ENCODE data around the gene LTB4R2.

DNA sequence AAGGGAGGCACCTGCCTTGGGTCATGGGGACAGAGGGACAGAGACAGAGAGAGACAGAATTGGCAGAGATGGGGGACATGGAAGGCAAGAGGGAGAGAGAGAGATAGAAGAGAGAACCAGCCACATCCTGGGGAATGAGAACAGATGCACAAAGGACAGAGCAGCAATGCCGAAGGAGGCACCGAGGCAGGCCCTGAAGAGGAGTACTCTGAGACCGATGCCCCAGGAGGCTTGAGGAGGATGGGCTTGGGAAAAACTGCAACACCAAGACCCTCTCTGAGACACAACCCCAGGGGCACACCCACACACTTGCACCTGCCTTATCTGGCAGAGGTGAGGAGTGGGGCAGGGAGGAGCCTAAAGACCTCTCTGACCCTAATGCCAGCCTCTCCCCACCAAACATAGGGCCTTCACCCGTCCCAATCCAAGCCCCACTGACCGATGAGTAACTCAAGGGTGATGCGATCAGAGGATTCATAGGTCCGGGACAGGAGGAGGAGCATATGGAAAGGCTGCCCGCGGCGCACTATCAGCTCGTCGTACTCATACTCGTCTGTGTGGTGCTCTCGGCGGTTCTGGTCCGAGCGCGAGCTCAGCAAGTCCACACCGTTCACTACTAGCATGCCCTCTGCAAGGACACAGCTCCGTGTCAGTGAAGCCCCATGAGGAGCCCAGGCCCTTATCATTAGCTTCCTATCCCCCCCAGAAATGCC lies 48.5 kb upstream of the LTB4R2 start:
- TF ChIP-seq, protein P1, sequence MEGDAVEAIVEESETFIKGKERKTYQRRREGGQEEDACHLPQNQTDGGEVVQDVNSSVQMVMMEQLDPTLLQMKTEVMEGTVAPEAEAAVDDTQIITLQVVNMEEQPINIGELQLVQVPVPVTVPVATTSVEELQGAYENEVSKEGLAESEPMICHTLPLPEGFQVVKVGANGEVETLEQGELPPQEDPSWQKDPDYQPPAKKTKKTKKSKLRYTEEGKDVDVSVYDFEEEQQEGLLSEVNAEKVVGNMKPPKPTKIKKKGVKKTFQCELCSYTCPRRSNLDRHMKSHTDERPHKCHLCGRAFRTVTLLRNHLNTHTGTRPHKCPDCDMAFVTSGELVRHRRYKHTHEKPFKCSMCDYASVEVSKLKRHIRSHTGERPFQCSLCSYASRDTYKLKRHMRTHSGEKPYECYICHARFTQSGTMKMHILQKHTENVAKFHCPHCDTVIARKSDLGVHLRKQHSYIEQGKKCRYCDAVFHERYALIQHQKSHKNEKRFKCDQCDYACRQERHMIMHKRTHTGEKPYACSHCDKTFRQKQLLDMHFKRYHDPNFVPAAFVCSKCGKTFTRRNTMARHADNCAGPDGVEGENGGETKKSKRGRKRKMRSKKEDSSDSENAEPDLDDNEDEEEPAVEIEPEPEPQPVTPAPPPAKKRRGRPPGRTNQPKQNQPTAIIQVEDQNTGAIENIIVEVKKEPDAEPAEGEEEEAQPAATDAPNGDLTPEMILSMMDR (IDR thresholded peaks at IDR 0.05), result no peak
- no peak for TF ChIP-seq ZFX (IDR thresholded peaks at IDR 0.05; ENCODE audit: borderline replicate concordance)

Data from 22Rv1 (cell line).